22Rv1 (cell line): ENCODE data around the gene SLC25A28.

Source experiments
- ZFX ChIP-seq: fragments of 450-650 bp; IDR thresholded peaks from 2 replicates; pipeline ENCODE4 v1.6.1; 2017; ENCODE audit warnings: antibody characterized with exemption, borderline replicate concordance
- TF ChIP-seq, protein P1 (sequence below): fragments of 450-650 bp; IDR thresholded peaks from 2 replicates; pipeline ENCODE4 v1.5.1; 2017; ENCODE audit warnings: mild to moderate bottlenecking

DNA sequence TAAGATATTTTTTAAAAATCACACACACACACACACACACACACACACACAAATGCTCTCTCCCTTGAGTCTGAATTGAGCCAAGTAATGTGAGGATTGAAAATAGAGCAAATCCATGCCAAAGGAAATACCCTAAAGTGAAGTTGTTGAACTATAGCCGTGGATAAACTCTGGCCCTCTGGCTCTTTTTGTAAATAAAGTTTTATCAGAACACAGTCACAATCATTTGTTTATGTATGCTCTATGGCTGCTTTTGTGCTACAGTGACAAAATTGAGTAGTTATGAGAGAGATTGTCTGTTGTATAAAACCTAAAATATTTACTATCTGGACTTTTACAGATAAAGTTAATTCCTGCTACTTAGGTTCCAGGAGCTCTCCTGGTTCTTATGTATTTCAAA lies 48.4 kb downstream of the SLC25A28 start:
- TF ChIP-seq, protein P1, sequence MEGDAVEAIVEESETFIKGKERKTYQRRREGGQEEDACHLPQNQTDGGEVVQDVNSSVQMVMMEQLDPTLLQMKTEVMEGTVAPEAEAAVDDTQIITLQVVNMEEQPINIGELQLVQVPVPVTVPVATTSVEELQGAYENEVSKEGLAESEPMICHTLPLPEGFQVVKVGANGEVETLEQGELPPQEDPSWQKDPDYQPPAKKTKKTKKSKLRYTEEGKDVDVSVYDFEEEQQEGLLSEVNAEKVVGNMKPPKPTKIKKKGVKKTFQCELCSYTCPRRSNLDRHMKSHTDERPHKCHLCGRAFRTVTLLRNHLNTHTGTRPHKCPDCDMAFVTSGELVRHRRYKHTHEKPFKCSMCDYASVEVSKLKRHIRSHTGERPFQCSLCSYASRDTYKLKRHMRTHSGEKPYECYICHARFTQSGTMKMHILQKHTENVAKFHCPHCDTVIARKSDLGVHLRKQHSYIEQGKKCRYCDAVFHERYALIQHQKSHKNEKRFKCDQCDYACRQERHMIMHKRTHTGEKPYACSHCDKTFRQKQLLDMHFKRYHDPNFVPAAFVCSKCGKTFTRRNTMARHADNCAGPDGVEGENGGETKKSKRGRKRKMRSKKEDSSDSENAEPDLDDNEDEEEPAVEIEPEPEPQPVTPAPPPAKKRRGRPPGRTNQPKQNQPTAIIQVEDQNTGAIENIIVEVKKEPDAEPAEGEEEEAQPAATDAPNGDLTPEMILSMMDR = no peak
- TF ChIP-seq ZFX = no peak
